DND-41 (cell line): ENCODE results near the gene CLOCK.

Experiments used
- EZH2 ChIP-seq: IDR thresholded peaks from 3 replicates; pipeline ENCODE4 v1.6.1; 2012; ENCODE audit warnings: borderline replicate concordance, low read depth, mild to moderate bottlenecking, moderate library complexity, low read length, inconsistent platforms; ENCODE audit not compliant: severe bottlenecking
- TF ChIP-seq, protein P1 (sequence below): IDR thresholded peaks from 2 replicates; pipeline ENCODE4 v1.5.1; 2012; ENCODE audit warnings: borderline replicate concordance, low read length, moderate library complexity, mild to moderate bottlenecking; ENCODE audit not compliant: poor library complexity, severe bottlenecking; ENCODE audit errors: extremely low read depth

DNA sequence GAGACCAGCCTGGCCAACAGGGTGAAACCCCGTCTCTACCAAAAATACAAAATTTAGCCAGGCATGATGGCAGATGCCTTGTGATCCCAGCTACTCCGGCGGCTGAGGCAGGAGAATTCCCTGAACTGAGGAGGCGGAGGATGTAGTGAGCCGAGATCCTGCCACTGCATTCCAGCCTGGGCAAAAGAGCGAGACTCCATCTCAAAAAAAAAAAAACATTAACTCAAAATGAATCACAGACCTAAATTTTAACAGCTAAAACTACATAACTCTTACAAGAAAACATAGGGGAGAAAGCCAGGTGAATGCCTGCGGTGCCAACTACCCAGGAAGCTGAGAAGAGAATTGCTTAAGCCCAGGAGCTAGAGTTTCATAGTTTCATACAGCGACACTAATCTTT is 96.1 kb downstream of the CLOCK start:
- TF ChIP-seq EZH2: no peak
- TF ChIP-seq, protein P1, sequence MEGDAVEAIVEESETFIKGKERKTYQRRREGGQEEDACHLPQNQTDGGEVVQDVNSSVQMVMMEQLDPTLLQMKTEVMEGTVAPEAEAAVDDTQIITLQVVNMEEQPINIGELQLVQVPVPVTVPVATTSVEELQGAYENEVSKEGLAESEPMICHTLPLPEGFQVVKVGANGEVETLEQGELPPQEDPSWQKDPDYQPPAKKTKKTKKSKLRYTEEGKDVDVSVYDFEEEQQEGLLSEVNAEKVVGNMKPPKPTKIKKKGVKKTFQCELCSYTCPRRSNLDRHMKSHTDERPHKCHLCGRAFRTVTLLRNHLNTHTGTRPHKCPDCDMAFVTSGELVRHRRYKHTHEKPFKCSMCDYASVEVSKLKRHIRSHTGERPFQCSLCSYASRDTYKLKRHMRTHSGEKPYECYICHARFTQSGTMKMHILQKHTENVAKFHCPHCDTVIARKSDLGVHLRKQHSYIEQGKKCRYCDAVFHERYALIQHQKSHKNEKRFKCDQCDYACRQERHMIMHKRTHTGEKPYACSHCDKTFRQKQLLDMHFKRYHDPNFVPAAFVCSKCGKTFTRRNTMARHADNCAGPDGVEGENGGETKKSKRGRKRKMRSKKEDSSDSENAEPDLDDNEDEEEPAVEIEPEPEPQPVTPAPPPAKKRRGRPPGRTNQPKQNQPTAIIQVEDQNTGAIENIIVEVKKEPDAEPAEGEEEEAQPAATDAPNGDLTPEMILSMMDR: no peak
